Activated CD8-positive, alpha-beta memory T cell treated with anti-CD3 and anti-CD28 coated beads for 36 hours (primary cell): ENCODE data around the gene MAML2. TPM values are rescaled to one million over a fixed set of nuclear protein-coding genes. Genes with fewer than 3 reads are reported as not detected.

Source experiments
- CTCF ChIA-PET: fragments of 350-600 bp; sonication (Branson Sonifier 250); formaldehyde crosslinking; loops from one replicate; lab custom pipeline; 2021; ENCODE audit warnings: antibody characterized with exemption; lab: Charles Lee
- POLR2A ChIA-PET: fragments of 350-600 bp; sonication (Branson Sonifier 250); formaldehyde crosslinking; loops from one replicate; lab custom pipeline; 2021; ENCODE audit warnings: antibody characterized with exemption; lab: Charles Lee
- total RNA-seq, 2 experiments: library from RNA; stranded (reverse); gene quantifications; one replicate each; pipeline ENCODE4 v1.2.3, GENCODE V29; 2021

The MAML2 gene
- total RNA-seq, 2 experiments from 2014 or later = 15.6 to 16.4 TPM

DNA sequence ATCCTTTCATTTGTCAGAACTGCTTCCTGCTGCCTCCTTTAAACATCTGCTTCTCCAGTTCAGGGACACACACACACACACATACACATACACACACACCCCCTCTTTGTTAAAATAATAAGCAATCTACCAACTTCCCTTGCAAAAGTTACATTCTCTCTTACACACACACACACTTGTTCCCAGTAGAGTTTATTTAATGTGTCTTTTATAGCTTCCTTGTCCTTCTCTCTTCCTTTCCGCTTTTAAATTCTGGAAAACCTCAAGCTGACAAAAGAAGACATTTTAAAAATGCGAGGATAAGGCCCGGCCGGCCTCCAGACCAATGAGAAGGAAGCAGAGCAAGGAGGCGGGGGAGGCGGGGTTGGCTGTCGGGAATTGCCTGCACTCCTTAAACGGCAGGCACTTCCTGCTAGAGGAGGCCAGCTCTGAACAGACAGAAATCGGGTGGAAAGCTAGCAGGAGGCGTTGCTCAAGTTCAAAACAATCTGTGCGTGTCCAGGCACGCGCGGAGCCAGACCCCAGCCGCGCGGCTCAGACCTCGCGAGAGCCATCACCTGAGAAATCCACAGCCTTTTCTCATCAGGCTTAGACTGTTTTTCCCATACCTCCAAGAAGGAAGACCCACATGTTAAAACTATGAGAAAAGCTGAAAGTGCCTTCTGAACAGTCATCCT, 99.9 kb downstream of the MAML2 start:
- CTCF ChIA-PET = interaction anchor here (1.1 to 1.2 kb wide), 2 partner anchors 100 to 191 kb away, joined by 3 to 4 read pairs; partner anchors contain the start of gene MAML2
- POLR2A ChIA-PET = interaction anchor here (0.6 to 1.5 kb wide), 7 partner anchors 28 to 146 kb away, joined by 3 to 6 read pairs (median 4); partner anchors contain the start of genes CCDC82 and JRKL

GRCh38 chr11:96242191-96242847, 100.7 kb downstream of the MAML2 start:
- ChIA-PET POLR2A (interaction anchor here (1.4 to 1.5 kb wide), 3 partner anchors 27 to 147 kb away, joined by 4 to 6 read pairs (median 4); partner anchors contain the start of genes CCDC82 and JRKL), CTCF (interaction anchor here (1.1 to 1.2 kb wide), 2 partner anchors 101 to 190 kb away, joined by 3 to 4 read pairs; partner anchors contain the start of gene MAML2)

DNA sequence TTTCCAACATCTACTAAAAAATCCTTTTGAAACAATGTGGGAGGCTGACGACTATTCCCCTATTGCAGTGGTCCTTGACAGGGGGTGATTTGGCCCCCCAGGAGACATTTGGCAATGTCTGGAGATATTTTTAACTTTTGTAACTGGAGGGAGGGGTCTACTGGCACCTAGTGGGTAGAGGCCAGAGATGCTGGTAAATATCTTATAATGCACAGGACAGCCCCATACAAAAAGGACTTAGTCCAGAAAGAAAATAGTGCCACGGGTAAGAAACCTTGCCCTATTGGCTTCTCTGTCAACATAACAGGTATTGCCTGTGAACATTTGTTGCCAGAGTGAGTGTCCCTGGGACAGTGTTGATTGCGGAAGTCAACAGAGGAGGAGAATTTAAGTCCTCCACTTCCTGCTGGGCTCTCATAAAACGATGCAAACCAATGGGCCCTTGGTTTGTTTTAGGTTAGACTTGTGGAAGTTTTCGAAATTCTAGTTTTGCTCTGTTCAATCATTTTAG, 101.6 kb downstream of the MAML2 start:
- ChIA-PET CTCF (no interaction called here), POLR2A (no interaction called here)

DNA sequence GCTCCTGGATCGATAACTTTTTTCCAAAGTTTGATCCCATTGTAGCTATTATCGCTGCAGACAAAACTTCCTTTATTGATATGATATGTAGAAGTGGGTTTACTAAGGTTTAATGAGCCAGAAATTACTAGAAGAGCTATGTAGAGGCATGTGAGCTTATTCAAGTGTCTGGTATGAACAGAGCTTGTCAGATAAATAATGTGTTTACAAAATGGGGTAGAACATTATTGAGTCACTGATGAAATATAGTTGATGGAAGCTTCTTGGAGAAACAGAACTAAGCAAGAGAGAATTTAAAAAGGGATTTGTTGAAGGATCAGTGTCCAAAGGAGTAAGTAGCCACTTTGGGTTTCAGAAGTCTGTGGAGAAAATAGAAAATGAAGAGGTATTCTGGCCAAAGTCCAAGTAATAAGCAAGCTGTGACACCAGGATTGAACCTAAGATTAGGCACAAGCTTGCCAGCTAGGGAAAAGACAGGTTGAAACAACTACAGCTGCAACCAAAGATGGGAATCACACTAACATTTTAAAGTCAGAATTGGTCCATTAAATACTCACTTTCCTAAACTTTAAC, 104.3 kb downstream of the MAML2 start:
- POLR2A ChIA-PET = no interaction called here
- CTCF ChIA-PET = interaction anchor here (1.0 to 3.1 kb wide), 3 partner anchors 26 to 104 kb away, joined by 3 to 11 read pairs (median 3); partner anchors contain the start of gene MAML2

GRCh38 chr11:96237766-96238266, 105.2 kb downstream of the MAML2 start:
- ChIA-PET CTCF (interaction anchor here (1.0 to 3.1 kb wide), 3 partner anchors 17 to 105 kb away, joined by 3 to 11 read pairs (median 3); partner anchors contain the start of gene MAML2), POLR2A (no interaction called here)

DNA sequence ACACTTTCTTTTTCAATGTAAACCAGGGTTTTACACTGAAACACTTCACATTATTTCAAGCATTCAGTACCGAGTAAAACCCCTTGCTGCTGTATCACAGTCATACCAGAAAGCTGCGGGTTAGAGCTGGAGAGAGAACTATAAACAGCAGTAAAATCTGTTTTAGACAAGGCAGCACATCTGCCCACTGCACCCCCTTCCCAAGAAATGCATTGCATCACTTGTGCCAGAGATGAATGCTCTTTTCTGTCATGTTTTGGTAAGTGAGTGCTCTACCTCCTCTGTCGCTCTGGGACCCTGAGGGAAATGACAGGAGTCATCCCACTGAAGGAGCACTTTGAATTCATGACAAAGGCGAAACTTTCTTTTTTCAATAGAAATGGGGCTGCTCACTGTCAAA, 107.2 kb downstream of the MAML2 start:
- ChIA-PET POLR2A (interaction anchor here (0.9 to 1.4 kb wide), 3 partner anchors 25 to 106 kb away, joined by 3 read pairs; no protein-coding TSS in a partner anchor), CTCF (interaction anchor here (0.6 to 1.8 kb wide), 2 partner anchors 47 to 108 kb away, joined by 6 read pairs; partner anchors contain the start of gene MAML2)

GRCh38 chr11:96234866-96235441, 108.0 kb downstream of the MAML2 start:
- ChIA-PET CTCF (interaction anchor here (0.6 to 1.8 kb wide), 2 partner anchors 46 to 108 kb away, joined by 6 read pairs; partner anchors contain the start of gene MAML2), POLR2A (interaction anchor here (0.6 to 1.4 kb wide), 2 partner anchors 37 to 40 kb away, joined by 3 to 5 read pairs; no protein-coding TSS in a partner anchor)

DNA sequence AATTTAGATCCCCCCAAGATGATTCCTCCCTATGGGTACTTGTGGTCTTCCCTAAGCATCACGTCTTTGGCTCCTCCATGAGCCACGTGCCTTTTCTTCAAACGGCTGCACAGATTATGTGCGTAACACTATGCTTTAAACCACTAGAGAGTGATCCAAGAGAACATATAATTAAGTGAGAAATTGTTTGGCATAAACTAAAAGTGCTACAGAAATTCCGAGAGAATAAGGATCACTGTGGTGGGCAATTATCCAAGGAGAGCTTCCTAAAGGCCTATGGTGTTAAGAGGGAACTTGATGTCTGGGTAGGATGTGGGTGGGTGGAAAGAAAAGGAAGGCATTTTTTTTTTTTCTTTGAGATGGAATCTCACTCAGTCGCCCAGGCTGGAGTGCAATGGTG, 110.9 kb downstream of the MAML2 start:
- ChIA-PET POLR2A (no interaction called here), CTCF (interaction anchor here (1.0 kb wide), 1 partner anchor 35 kb away, joined by 3 read pairs; no protein-coding TSS in a partner anchor)

- ChIA-PET POLR2A (no interaction called here), CTCF (no interaction called here)
Measured at GRCh38 chr11:96230686-96231085, 112.3 kb downstream of the MAML2 start.

DNA sequence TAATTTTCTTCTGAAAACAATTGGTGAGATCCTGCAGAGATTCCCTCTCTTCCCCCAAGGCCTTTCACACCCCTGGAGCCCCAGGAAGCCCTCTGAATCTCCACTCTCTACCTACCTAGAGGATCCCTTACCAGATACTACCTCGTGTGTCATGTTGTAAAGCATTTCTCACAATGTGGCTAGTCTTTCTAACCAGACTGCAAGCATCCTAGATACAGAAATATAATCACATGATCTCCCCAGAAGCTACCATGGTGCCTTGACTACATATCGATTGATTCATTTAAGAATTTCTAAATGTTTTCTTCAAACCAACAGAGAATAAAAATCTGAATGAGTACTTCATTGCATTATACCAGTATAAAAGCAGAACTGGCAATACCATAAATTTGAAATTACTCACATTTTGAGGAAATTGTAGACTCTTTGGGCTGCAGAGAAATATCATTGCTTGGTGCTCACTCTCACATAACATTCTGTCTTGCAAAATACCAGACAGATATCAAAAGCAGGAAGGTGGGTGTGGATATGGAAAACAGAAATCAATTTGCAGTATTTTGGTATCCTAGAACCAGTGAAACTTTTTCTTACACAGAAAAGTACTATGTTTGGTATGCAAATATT, 113.5 kb downstream of the MAML2 start:
- ChIA-PET CTCF (interaction anchor here (0.6 to 1.0 kb wide), 3 partner anchors 16 to 113 kb away, joined by 3 to 4 read pairs (median 3); partner anchors contain the start of gene MAML2), POLR2A (no interaction called here)

- POLR2A ChIA-PET = no interaction called here
- CTCF ChIA-PET = interaction anchor here (0.6 to 1.0 kb wide), 2 partner anchors 27 to 114 kb away, joined by 3 to 4 read pairs; partner anchors contain the start of gene MAML2
Measured at GRCh38 chr11:96228910-96229309, 114.1 kb downstream of the MAML2 start.

GRCh38 chr11:96228473-96228891, 114.5 kb downstream of the MAML2 start:
- POLR2A ChIA-PET = no interaction called here
- CTCF ChIA-PET = no interaction called here

- CTCF ChIA-PET = interaction anchor here (1.2 kb wide), 1 partner anchor 116 kb away, joined by 3 read pairs; the partner anchor contains the start of gene MAML2
- POLR2A ChIA-PET = no interaction called here
Measured at GRCh38 chr11:96227244-96227643, 115.8 kb downstream of the MAML2 start.

DNA sequence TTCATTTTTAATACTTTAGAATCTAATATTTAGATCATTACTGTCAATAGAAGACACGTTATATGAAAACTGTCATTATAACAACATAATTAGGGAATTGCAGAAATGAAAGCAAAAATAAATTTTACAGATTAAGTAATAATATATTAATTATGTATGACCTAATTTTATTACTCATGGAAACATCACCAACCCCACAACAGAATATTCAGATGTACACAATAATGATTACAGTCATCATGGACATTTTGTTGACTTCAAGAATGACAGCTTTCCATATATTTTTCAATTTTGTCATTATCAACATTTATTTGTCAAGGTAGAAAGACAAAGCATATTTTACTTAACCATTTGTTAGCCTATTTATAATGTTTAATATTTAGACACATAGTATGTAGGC, 119.9 kb downstream of the MAML2 start:
- ChIA-PET CTCF (interaction anchor here (1.1 kb wide), 1 partner anchor 120 kb away, joined by 3 read pairs; the partner anchor contains the start of gene MAML2), POLR2A (no interaction called here)

DNA sequence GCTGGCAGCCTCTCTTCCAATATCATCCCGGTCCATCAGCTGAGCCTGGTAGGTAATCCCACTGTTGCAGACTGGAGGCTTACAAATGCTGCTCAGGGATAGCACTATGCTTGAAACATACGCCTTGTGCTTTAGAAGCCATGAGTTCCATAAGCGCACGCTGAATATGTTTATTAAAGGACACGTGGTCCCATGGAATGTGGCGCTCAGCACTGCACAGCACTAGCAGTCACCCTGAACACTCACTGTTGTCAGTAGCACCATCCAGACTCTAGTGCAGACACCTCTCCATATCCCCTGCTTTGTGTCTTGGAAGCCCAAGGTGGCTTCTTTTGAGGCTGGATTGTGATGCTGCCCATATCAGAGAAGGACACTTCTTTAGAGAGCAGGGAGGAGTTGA, 120.9 kb downstream of the MAML2 start:
- ChIA-PET CTCF (no interaction called here), POLR2A (no interaction called here)

- CTCF ChIA-PET = no interaction called here
Measured at GRCh38 chr11:96221244-96222070, 121.5 kb downstream of the MAML2 start.

More at GRCh38 chr11:96221244-96222070, 121.5 kb downstream of the MAML2 start:
- POLR2A ChIA-PET = interaction anchor here (0.5 kb wide), 1 partner anchor 159 kb away, joined by 3 read pairs; no protein-coding TSS in a partner anchor
